Stimulated activated CD4-positive, alpha-beta T cell treated with anti-CD3 and anti-CD28 coated beads, Interleukin-1b, Interleukin-23, amount 100 ng/mL, for 24 hours (primary cell): ENCODE data around the gene TMEM178B.

Source experiments
- DNase-seq, 4 experiments: peaks; one replicate each; pipeline ENCODE4 v3.0.0-alpha.2; 2020; ENCODE audit warnings: low read depth in 4 of 4, low spot score in 1 of 4

TMEM178B gene

GRCh38 chr7:141218941-141219340 lies 145.1 kb downstream of the TMEM178B start:
- no peak for DNase-seq

- no peak for DNase-seq
Measured at GRCh38 chr7:141220263-141220880, 146.5 kb downstream of the TMEM178B start.

- DNase-seq = no peak
Measured at GRCh38 chr7:141221007-141221612, 147.2 kb downstream of the TMEM178B start.

- no peak for DNase-seq
Measured at GRCh38 chr7:141225916-141226618, 152.2 kb downstream of the TMEM178B start.

- no peak for DNase-seq
Measured at GRCh38 chr7:141227454-141227853, 153.6 kb downstream of the TMEM178B start.

GRCh38 chr7:141228482-141228881 lies 154.6 kb downstream of the TMEM178B start:
- no peak for DNase-seq

GRCh38 chr7:141231018-141231792 lies 157.3 kb downstream of the TMEM178B start:
- no peak for DNase-seq

- DNase-seq = no peak
Measured at GRCh38 chr7:141232286-141233051, 158.6 kb downstream of the TMEM178B start.

- no peak for DNase-seq
Measured at GRCh38 chr7:141234335-141235105, 160.7 kb downstream of the TMEM178B start.

- DNase-seq = no peak
Measured at GRCh38 chr7:141235656-141236055, 161.8 kb downstream of the TMEM178B start.

GRCh38 chr7:141238596-141239243 lies 164.9 kb downstream of the TMEM178B start:
- DNase-seq = no peak

GRCh38 chr7:141239661-141240060 lies 165.8 kb downstream of the TMEM178B start:
- no peak for DNase-seq

GRCh38 chr7:141242568-141242967 lies 168.7 kb downstream of the TMEM178B start:
- no peak for DNase-seq

- no peak for DNase-seq
Measured at GRCh38 chr7:141243368-141243767, 169.5 kb downstream of the TMEM178B start.

GRCh38 chr7:141244435-141244834 lies 170.6 kb downstream of the TMEM178B start:
- DNase-seq = no peak

GRCh38 chr7:141246426-141246825 lies 172.6 kb downstream of the TMEM178B start:
- no peak for DNase-seq

- DNase-seq = no peak
Measured at GRCh38 chr7:141251180-141251579, 177.3 kb downstream of the TMEM178B start.

- DNase-seq = no peak
Measured at GRCh38 chr7:141251957-141252356, 178.1 kb downstream of the TMEM178B start.

GRCh38 chr7:141257597-141257996 lies 183.7 kb downstream of the TMEM178B start:
- no peak for DNase-seq

- no peak for DNase-seq
Measured at GRCh38 chr7:141258559-141258958, 184.7 kb downstream of the TMEM178B start.
